Measurements from ENCODE around the gene CBX7.

The CBX7 gene

DNA sequence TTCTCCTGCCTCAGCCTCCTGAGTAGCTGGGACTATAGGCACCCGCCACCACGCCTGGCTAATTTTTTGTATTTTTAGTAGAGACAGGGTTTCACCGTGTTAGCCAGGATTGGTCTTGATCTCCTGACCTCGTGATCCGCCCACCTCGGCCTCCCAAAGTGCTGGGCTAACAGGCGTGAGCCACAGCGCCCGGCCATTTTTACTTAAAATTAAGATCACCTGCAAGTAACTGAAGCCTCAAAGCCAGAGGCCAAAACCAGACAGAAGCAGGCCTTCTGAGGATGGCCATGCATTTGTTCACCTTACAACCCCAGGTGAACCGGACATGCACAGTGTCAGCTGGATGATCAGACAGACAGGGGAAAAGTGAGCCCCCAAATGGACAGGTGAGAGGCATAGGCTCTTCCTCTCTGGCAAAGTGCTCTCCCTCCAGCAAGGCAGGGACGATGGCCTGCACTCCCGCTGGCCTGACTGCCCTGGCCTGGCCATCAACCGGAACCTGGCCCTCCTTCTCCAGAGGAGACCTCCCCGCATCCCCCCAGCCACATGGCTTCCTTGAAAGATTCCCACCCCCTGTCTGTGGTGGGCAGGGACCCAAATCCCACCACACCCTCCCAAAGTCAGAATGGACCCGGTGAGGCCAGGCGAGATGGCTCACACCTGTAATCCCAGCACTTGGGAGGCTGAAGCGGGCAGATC lies 29.6 kb downstream of the CBX7 start:
- no peak for DNase-seq

DNA sequence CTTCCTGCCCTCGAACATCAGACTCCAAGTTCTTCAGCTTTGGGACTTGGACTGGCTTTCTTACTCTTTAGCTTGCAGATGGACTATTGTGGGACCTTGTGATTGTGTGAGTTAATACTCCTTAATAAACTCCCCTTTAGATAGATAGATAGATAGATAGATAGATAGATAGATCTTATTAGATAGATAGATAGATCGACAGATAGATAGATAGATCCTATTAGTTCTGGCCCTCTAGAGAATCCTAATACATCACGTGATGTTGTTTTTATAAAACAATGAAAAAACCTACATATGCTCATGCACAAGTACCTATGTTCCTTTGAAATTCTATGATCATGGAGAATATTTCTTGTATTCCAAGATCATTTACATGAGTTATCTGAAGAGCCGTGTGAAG lies 31.5 kb downstream of the CBX7 start:
- DNase-seq, result no peak

DNA sequence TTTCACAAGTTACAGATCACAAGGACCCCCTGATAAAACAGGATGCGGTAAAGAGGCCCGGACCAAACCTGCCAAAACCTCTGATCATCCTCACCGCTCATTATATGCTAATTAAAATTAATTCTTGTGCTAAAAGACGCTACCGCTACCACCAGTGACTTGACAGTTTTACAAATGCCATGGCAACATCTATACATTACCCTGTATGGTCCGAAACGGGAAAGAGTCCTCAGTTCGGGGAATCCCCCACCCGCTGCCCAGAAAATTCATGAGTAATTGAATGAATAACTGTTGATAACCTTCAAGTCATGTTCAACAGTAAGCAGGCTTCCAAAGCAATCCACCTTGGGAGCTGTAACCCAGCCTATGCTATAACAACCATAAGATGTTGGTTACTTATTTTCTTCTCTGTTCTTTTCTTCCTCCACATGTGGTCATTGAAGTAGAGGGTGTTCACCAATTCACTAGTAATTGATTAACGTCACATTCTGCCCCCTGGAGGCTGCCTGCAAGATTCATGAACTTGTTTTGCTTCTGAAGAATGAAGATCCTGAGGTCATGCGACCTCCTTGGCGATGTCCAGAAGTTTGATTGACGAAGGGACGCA lies 34.8 kb downstream of the CBX7 start:
- DNase-seq, result no peak

DNA sequence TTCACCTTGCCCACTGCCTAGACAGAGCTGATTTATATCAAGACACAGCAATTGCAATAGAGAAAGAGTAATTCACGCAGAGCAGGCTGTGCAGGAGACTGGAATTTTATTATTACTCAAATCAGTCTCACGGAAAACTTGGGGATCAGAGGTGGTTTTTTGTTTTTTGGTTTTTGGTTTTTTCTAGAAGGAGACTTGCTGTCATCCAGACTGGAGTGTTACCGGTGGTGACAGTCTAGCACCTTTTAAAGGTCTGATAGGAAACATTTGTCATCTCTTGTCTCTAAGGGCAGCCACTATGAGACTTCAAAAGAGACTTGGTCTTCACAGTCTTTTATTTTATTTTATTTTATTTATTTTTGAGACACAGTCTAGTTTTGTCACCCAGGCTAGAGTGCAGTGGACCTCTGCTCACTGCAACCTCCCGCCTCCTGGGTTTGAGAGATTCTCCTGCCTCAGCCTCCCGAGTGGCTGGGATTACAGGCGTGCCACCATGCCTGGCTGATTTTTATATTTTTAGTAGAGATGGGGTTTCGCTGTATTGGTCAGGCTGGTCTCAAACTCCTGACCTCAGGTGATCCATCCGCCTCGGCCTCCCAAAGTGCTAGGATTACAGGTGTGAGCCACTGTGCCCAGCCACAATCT lies 36.4 kb downstream of the CBX7 start:
- no peak for DNase-seq

DNA sequence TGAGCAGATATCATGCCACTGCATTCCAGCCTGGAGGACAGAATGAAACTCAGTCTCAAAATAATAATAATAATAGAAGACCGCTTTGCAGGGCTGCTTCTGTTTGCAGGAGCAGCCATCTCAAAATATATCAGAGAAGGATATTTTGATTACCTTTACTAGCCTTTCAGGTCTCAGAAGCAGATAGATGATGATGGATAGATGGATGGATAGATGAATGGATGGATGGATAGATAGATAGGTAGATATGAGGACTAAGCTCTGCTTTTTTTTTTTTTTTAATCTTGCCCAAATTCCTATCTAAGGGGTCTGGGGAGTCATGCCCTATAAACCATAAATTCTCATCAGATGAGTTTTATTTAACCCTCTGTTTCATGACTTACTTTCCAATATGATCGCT lies 36.9 kb downstream of the CBX7 start:
- no peak for DNase-seq

DNA sequence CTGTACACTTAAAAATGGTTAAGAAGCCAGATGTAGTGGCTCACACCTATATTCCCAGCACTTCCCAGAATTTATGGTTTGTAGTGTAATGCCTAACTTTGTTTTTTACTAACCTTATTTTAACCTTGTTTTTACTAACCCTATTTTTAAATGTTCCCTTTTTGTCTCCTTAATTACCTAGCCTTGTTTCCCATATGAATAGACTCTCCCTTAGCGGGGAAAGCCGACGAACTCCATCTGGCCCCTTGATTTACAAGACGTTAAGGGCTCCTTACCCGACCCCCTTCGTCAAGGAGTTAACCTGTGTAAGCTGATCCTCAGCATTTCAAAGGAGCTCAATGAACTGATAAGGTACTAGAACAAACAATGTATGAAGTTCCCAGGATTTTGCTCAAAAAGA lies 38.4 kb downstream of the CBX7 start:
- no peak for DNase-seq

DNA sequence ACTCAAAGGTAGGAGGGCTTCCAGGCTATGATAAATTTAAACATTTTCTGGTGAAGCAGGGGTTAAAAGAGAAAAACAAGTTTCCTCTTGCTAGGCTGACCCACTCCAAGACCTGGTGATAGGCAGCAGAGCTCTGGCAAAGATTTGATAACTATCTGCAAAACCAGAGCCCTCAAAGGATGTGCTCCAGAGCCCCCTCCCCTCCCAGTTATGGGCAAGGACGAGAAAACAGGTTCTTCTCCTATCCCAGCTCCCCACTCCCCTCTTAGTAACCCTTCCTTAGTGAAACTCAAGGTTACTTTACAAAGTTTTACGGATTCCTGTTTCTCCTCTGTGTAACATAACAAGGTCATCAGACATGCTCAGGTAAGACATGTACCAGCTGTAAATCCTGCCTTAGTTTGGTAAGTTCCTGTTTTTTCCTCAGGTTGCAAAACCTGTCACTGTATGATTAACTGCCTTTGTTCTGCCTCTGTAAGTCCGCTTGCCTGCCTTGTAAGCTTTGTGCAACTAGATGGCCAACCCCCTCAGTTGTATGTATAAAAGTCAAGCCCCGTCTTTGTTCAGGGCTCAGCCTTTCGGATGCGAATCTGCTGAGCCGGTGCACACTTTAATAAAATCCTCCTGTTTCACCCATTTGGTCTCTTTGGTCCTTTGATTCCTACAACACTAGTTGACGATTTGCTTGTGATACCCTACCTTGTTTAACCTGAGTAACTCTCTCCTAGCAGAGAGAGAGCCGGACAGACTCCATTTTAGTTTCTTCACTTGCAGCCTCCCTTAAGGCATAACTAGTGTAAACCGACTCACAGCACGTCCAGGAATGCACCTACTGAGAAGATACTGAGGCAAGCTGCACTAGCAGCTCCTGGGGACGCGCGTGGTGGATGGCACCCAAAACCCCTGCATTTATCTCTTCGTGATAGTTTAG lies 41.6 kb downstream of the CBX7 start:
- no peak for DNase-seq

DNA sequence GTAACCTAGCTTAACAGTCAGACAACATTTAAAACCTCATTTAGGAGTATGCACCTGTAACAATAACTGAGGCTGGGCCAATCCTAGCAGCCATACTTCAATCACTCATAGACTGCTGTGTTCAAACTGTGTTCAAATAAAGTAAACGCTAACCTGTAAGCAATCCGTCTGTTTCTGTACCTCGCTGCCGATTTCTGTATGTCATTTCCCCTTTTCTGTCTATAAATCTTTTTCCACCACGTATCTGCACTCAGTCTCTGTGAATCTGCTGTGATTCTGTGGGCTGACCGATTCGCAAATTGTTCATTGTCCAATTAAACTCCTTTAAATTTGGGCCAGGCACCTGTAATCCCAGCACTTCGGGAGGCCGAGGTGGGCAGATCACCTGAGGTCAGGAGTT lies 43.1 kb downstream of the CBX7 start:
- DNase-seq, result no peak

DNA sequence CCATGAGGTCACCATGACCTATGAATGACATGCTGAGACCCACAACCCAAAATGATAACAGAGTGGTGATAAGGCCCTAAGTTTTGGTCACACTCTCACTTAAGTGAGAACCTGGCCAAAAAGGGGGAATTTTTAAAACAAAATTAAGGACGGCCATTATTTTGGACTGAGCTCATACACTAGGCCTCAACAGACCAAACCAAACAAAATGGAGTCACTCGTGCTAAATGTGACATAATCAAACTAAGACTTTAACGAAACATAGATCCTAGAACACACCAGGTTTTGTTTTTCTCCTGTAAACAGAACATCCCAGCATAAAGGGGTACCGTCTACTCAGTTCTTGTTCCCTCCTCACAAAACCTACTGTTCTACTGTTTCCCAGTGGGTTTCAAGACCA lies 44.0 kb downstream of the CBX7 start:
- no peak for DNase-seq

DNA sequence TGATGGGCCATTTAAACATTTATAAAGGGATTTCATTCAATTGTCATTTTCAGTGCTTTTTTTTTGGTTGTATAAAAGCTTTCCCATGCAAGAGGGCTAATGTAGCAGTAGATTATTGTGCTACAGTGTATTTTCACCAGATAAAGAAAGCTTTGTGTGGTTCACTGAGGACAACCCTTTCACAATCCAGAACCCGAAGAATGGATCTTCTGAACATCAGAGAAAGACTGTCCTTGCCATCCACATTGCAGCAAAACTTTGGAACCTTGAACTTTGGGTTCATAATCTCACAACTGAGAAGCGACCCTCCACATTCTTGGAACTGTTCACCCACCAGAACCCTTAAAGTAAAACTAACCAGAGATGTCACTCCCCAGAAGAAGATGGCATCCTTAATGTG lies 46.2 kb downstream of the CBX7 start:
- DNase-seq, result no peak

DNA sequence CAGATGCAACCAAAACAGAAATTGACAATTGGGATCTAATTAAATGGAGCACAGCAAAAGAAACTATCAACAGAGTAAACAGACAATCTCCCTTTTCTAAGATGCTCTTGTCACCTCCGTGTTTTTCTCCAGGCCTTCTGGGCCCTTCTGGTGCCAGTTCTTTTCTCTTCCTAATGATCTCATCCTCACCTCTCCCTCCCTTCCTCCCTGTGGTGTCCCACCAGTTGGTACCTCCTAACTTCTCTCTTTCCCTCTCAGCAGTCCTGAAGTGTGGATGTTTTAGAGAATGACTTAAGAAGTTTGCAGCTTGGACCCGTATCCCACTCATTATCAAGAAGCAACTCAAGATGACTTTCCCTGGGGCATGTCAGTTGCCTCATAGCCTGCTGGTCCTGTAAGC lies 49.0 kb downstream of the CBX7 start:
- no peak for DNase-seq

DNA sequence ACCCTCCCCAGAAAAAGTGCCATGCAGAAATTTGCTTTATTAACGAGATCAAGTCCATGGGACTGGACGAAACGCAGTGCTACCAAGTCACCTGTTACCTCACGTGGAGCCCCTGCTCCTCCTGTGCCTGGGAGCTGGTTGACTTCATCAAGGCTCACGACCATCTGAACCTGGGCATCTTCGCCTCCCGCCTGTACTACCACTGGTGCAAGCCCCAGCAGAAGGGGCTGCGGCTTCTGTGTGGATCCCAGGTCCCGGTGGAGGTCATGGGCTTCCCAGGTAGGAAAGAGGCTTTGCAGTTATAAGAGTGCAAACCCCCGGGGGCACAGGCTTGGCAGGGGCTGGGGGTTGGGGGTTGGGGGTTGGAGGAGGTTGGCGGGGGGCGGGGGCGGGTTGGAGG lies 51.3 kb downstream of the CBX7 start:
- no peak for DNase-seq

DNA sequence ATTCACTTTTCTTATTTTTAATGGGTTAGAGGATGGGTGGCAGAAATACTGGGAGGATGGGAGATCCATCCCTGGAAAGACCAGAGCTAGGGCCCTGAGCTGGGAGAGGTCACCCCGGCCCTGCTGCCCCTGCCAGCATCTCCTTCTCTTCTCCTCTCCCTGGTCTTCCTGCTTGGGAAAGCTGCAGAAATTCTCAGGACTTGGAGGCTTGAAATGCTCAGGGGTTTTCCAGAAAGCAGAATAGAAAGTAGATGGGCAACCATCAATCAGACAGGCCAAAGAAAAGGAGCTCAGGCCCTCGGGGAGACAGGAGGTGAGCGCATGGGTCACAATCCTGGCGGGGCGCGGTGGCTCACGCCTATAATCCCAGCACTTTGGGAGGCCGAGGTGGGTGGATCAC lies 53.9 kb downstream of the CBX7 start:
- DNase-seq, result no peak

DNA sequence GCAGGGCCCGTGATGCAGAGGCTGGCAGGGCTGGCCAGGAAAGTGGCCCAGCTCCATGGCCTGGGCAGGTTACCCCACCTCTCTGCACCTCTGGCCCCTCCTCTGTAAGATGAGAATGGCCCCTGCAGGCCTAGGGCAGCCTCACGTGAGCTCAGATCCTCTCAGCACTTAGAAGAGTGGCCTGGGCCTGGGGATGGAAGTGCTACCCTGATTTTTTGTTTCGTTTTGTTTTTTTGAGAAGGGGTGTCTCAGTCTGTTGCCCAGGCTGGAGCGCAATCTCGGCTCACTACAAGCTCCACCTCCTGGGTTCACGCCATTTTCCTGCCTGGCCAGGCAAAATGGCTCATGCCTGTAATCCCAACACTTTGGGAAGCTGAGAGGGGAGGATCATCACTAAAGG lies 54.5 kb downstream of the CBX7 start:
- no peak for DNase-seq

DNA sequence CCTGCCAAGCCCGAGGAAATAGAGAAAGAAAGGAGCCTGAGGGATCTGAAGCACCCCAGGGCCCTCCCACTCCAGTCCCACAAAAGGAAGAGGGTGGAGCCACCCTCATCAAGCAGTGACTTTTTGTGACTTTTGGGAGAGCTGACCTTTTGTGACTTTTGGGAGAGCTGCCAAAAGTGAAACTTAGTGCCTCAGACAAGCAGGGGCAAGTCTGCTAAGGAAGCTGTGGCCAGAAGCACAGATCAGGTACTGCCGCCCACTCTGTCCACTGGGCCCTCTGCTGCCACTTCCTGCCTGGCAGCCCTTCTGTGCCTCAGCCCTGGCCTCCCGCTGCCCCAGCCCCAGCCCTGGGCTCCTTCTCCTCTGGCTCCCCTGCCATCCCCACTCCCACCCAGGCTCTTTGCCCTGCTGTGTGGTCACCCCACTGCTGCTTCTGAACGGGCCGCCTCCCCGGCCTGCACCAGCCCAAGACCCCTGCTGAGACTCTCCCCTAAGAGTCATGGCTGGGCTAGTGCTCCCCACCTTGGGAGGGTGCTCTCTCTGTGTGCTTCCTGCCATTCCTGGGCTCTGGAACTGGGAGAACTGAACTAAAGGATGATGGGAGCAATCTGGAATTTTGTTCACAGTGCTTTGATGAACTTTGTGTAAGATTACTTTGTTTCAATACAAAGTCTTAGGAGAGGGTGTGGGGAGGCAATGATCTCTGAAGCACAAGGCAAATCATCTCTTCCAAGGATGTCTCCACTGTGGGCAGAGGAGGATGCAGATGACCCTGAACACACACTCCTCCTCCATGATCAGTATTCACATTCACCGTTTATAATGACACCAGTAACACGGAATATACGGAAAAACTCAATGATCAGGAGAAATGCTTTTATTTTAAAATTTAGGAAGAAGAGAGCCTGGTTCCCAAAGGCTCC lies 55.1 kb downstream of the CBX7 start, which contains the start of gene APOBEC3H:
APOBEC3H (plus strand) TSS at position 147 of the 923 bp plus-strand sequence. CDS start 3,035 bp downstream, outside the sequence.
- no peak for DNase-seq

DNA sequence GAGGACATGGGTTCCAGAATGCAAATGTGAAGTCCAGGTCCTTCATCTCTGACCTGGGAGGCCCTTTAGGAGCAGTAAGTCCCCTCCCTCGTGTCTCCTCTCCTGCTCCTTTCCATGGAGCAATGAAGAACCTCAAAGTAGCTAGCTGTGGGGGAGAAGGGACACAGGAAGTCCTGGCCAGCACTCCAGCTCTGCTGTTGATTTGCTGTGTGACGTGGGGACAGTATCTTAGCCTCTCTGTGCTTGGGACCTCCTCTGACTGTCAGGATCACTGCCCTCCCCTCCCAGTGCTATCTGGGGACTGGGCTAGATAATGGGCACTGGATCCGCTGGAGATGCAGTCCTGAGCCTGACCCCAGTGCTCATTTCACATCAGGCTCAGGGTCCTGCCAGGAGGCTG lies 56.5 kb downstream of the CBX7 start:
- DNase-seq, result no peak

DNA sequence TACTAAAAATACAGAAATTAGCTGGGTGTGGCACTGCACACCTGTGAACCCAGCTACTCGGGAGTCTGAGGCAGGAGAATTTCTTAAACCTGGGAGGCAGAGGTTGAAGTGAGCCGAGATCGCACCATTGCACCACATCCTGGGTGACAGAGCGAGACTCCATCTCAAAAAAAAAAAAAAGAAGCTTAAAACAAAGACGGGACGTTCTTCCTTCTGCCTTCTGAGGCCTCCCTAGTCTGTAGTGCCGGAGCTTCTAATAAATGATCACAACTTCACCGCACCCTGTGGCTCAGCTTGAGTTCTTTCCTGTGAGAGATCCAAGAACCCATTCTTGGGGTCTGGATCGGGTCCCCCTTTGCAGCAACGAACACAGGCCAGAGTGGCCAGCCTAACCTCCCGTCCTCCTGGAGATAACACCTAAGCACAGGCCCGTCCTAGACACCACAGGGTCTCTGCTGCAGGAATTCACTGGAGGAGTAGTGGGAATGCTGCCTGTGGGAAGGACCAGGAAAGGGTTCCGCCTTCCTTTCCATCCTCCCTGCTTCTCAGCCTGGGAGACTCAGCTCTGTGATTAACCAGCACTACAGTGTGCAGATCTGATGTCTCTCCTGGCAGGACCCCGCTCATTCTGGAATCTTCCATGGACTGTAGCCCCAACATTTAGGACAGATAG lies 57.6 kb downstream of the CBX7 start:
- no peak for DNase-seq

DNA sequence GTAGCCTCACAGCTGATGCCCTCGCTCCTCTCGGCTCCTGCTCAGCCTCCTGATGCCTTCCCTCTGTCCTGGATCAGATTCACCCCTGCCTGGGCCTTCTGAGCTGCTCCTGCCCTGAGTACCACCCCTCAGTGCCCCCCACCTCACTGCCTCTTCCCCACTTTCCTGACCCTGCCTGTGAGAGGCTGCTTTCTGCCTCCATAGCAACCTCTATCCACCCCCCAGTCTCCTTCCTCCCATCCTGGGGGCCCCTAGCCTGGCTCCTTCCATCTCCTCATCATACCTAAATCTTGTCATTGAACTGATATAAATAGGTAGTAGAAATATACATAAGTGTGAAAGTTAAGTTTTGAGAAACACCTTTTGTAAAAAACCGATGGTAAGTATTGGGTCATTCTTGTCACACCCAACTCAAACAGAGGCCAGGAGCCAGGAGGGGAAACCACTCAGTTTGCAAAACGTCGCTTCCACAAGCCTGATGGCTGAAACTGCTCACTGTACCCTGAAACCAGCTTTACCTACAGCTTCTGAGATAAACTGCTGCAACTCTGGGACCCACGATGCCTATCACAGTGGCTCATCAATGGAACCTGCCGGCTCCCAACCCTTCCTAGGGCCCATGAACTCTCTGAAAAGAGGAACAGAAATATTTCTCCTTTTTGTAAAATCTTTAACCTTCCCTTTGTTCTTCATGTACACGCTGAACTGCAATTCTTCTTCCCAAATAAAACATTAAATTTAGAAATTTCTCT lies 60.2 kb downstream of the CBX7 start:
- DNase-seq, result no peak

DNA sequence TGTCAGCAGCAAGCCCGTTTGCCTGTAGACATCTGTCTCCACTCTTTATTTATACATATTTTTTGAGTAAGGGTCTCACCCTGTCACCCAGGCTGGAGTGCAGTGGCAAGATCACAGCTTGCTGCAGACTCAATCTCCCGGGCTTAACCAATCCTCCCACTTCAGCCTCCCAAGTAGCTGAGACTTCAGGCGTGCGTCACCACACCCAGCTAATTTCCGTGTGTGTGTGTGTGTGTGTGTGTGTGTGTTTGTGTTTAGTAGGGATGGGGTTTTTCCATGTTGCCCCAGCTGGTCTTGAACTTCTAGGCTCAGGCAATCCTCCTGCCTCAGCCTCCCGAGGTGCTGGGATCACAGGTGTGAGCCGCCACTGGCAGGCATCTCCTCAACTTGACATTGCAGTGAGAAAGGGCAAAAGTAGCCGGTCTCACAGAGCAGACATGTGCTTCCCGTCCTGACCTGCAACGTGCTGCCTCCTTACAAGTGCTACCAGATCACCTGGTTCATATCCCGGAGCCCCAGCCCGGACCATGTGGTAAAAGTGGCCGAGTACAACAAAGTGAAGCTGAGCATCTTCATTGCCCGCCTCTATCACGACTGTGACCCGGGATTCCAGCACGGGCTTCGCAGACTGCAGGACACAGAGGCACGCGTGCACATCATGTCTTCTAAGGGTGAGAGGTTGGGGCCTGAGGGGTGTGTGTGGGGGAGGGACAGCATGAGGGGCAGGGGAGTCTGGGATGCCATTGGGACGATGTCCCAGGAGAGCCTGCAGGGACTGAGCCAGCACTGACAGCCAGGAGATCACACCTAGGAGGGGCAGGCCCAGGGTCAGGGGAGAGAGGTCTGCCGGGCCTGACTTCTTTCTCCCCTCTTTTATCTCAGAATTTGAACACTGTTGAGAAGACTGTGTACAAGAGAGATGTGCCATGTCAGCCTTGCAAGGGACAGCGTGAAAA lies 61.1 kb downstream of the CBX7 start:
- no peak for DNase-seq

Data from right hindlimb (tissue), 1 donor.